GM19099 (cell line): Measurements from ENCODE around the gene PAX3.

ENCODE experiments used
- POLR2A ChIP-seq: IDR thresholded peaks from 3 replicates; pipeline ENCODE4 v1.6.1; 2011; ENCODE audit warnings: low read depth; ENCODE audit not compliant: insufficient read length; ENCODE audit errors: extremely low read depth

Gene PAX3

DNA sequence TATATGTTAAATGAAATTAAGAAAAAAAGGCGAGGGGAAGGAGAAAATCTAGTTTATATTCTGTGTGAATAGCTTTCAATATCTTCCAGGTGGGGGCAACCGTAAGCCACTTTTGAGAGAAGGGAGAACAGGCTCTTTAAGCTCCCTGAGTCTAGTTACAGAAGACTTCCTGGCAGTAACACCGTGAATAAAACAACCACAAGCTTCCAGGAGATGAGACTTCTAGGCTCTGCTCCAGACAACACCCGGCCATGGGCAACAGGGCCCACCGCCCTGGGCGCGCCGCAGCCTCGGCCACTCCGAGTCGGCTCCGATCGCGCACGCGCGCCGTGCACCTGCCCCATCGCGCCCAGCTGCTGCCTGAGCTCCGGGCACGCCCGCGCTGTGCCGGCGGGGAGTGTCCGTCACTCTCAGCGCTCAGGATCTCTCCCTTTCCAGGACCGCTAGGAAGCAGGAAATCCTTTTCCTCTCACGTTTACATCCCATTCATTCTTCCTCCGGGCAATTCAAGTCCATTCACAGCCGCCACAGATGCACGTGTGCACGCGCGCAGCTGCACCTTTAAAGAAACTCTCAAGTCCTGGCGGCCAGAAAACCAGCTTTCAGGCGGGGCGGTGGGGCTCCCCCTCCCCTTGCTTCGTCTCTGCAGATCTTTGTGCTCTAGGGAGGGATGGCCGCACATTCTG is 19.4 kb upstream of the PAX3 start:
- TF ChIP-seq POLR2A: peak; percentile 32

DNA sequence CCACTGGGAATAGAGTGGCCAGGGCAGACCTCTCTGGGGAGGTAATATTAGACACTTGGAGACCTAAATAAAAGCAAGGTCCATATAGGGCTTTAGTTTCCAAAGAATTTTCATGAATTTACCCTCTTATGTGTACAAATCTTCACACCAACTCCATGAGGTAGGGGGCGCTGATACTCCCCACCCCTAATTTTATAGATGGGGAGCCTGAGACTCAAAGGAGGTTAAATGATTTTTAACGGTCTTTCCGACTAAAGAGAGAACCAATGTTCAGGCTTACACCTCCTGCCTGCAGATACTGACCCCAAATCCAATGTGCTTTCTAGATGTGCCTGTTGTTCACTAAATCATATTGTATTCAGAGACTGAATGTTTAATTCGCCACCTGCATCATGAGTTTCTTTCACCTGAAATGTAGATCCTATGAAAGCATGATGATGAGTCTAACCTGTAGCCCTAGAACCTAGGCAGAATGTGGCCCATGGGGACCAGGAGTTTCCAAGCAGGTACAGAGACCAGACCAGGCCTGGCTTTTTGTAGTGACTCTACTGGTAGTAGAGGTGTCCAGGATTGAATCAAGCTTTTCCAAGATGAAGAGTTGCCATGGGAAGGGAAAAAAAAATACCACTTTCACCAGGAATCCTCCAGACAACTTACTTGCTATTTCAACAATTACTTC is 16.8 kb upstream of the PAX3 start:
- no peak for TF ChIP-seq POLR2A

GRCh38 chr2:222313816-222314215 is 15.0 kb upstream of the PAX3 start:
- no peak for TF ChIP-seq POLR2A

- no peak for TF ChIP-seq POLR2A
These were observed 13.4 kb upstream of the PAX3 start for GRCh38 chr2:222311978-222312738.

DNA sequence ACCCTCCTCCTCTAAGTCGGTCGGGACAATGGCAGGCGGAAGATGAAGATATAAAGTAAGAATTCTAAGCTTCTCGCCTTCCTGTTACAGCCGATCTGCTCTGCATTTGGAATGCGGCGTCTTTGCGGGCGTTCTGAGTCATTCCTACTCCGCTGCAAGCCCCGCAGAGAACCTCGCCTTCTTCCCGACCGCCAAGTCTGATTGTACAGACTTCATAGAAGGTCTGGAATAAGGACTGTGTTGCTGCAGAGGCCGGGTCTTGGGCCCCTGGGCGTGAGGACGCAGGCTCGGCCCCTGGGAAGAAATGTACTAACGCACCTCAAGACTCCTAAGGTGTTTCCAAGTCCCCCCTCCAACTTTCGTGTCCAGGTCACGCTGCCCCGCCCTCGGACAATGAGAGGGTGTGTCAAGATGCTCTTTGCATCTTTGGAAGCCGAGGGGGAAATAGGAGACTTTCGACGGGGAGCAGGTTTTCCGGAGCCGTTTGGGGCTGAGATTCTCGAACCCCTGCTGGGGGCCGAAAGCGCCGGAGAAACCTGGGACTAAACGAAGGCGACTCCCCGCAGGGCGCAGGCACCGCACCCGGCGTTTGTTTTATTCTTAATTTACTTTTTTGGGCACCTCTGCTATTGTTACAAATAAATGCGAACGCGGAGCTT is 12.7 kb upstream of the PAX3 start:
- TF ChIP-seq POLR2A: no peak

DNA sequence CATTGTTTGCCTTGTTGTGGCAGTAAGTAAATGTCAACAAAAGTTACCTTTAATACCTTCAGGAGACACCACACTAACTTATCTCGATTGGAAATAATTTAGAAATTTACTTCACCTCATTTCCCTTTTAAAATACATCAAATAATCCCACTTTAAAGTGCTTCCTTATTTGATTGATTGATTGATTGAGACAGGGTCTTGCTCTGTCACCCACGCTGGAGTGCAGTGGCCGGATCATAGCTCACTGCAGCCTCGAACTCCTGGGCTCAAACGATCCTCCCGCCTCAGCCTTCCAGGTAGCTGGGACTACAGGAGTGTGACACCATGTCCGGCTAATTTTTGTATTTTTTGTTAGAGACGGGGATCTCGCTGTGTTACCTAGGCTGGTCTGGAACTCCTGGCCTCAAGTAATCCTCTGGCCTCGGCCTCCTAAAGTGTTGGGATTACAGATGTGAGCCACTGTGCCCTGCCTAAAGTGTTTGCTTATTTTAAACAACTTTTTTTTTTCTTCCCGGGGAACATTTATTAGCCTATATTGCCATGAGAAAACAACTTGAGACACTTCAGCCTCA is 12.0 kb upstream of the PAX3 start:
- no peak for TF ChIP-seq POLR2A

DNA sequence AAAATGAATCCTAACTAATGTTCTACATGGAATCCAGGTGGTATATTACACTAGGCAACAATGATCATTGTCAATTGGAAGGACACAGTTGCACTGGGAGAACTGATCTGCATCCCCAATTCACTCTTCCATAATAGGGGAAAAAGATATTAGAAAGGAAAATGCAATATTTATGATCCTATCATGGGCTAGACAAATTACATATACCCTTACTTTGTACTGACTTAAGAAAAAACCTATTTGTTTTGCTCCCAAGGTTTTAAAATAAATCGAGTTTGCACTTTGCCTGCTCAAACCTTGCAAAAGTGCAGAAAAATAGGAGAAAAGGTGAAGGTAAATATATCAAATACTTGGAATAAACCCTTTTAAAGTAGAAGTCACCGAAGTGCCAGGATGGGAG is 11.0 kb upstream of the PAX3 start:
- no peak for TF ChIP-seq POLR2A

GRCh38 chr2:222309361-222309760 is 10.6 kb upstream of the PAX3 start:
- TF ChIP-seq POLR2A: no peak

- no peak for TF ChIP-seq POLR2A
These were observed 9.4 kb upstream of the PAX3 start for GRCh38 chr2:222307978-222308730.

DNA sequence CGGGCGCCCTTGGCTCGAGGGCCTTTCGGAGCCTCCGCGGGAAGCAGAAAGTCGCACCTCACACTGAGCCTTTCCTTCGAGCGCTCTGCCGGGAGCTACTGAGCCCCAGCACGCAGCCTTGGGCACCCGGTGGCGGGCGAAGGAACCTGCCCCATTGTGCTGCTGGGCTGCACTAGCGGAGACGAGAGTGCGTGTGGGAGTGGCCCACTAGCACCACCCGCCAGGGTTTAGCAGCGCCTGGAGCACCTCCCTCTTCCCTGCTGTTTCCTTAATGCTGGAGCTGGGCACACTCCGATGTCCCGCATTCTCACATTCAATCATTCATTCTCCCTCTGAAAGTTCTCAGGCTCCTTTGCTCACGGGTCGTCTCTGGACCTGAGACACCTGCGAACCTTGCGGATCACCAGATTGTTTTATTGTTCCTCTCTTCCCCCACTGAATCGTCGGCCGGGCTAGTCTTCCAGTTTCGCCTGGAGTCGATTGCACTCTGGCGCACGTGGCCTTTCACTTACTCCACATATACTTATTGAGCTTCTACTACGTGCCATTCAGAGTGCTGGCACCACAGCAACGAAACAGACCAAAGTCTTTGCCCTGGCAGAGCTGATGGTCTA is 8.5 kb upstream of the PAX3 start:
- no peak for TF ChIP-seq POLR2A

GRCh38 chr2:222306393-222307142 is 7.8 kb upstream of the PAX3 start:
- TF ChIP-seq POLR2A: no peak

DNA sequence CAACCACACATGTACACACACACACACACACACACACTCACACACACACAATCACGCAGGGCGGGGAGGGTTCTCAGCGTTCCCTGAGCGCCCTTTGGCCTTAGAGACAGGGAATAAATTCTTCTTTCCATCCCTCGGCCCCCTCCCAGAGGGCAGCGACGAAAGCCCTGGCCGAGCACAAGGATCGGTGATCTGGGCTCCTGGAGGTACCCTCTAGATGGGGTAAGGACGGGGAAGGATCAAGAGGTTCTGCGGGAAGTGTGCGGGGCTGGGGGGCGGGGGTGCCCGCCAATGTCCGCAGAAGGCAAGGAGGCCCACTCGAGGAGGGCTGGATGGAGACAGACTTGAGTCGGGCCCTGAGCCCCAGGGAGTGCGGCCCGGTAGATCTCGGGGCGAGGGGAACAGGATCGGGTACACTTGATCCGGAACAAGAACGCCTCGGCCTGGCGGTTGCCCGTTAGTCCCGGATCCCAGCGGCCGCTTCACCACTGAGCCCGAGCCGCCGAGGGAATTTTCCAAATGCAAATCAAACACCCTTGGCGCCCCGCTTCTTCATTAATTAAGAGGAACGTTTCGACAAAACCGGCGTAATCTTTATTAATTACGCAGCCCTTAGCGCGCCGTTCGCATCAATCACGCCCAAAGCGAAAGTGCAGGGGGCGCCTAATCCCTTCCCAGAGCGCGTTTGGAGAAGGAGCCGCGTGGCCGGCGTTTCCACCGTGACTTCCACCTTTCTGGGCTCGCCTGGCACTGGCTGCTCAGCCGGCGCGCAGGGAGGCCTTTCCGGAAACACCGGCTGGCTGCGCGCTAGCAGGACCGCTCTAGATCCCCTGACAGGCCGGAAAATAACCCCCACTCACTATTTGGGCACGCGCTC is 7.0 kb upstream of the PAX3 start:
- TF ChIP-seq POLR2A: peak; percentile 15
